Right cardiac atrium (tissue), 5 donors: ENCODE results near the gene TAX1BP3. TPM values are rescaled to one million over a fixed set of nuclear protein-coding genes. Genes with fewer than 3 reads are reported as not detected.

Experiments
- ATAC-seq, 2 donors: fragments of 200-7000 bp; cut with Tn5 transposase; one replicate each; pipeline versions ENCODE4 v1.8.0 to v1.9.1; 2020; ENCODE audit warnings: moderate library complexity in 2 of 2, mild to moderate bottlenecking in 1 of 2
- DNase-seq, 3 donors: peaks; one replicate each; pipeline ENCODE4 v3.0.0-alpha.2; 2020
- H3K27ac ChIP-seq: one replicate; pipeline ENCODE4 v1.5.1; 2013; ENCODE audit warnings: mild to moderate bottlenecking, low read length, control low read depth, moderate library complexity
- H3K27me3 ChIP-seq: one replicate; pipeline ENCODE4 v1.6.1; 2013; ENCODE audit not compliant: control insufficient read depth, insufficient read depth
- H3K4me1 ChIP-seq: one replicate; pipeline ENCODE4 v1.6.1; 2013; ENCODE audit warnings: low read length; ENCODE audit not compliant: control insufficient read depth, insufficient read depth
- H3K4me3 ChIP-seq: one replicate; pipeline ENCODE4 v1.5.1; 2013; ENCODE audit warnings: low read length, control low read depth
- H3K9me3 ChIP-seq: one replicate; pipeline ENCODE4 v1.6.1; 2013; ENCODE audit warnings: low read length; ENCODE audit not compliant: control insufficient read depth
- WGBS: extraction: QIAGEN DNeasy Blood & Tissue Kit; methylation state at CpG from one replicate; pipeline ENCODE4 v1.1.7; 2013; 5-methylcytosine and 5-hydroxymethylcytosine counted together
- intact Hi-C, 4 donors: fragments of 100-400 bp; cut with DNase I; formaldehyde crosslinking; loops; one replicate each; pipeline versions ENCODE4 v1.11.0 to v1.14.0; 2022 to 2023
- polyA plus RNA-seq: library from polyadenylated mRNA; stranded (reverse); fragments of 200-250 nt; gene quantifications from one replicate; pipeline ENCODE4 v1.2.3, GENCODE V29; 2013
- total RNA-seq, 4 donors: library from RNA; stranded (reverse); fragmentation: NEBNext Ultra II Directional; extraction: Animal tissue kit (Norgen Biotek cat#: 25700); gene quantifications; one replicate each; pipeline ENCODE4 v1.2.1, GENCODE V29; 2021
- donor health status: healthy with polysubstance abuse.
- donor health status: DM: no; HTN: yes; CAD: no.
- donor health status: DM: no; HTN: no; CAD: no.
- donor health status: DM: no; HTN: yes; CAD: no; lungs with severe emphysema.
- donor health status: DM: yes; HTN: yes; CAD: no.

Gene TAX1BP3
- total and polyA plus RNA-seq, 5 donors = 156 to 248 (median 184) TPM

DNA sequence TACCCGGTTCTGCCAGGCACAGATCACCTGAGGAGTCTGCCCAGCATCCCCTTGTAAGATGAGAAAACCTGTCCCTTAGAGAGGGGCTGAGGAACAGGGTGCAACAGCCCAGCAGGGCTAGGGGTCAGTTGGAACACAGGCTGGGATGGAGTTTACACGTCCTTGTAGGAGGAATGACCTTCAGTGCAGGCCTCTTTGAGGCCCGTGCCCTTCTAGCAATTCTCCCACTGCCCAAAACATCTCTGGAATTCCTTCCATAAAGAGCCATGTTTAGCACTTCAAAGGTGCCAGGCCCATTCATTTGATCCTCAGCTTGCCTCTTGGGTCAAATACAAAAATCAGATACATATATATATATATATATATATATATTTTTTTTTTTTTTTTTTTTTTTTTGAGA is 27.4 kb downstream of the TAX1BP3 start:
- no peaks in the 10 kb centered on the region for H3K27me3 ChIP-seq
- H3K9me3 ChIP-seq = no peaks in the 10 kb centered on the region
- DNase-seq (peak in 1 of 3 donors; percentile 13), ATAC-seq (no peak)
- H3K4me3 ChIP-seq = no peak overlapping the region
- intact Hi-C loops = loop anchor here in 1 of 4 donors (10.0 kb wide), 1 partner anchor 596 kb away; no protein-coding TSS in a partner anchor
- H3K4me1 ChIP-seq = peaks cover 7% of the 10 kb centered on the region
- 63% methylated on average over 3 of the region's 3 CpGs for WGBS
- peak overlapping the region; percentile 30 for H3K27ac ChIP-seq

DNA sequence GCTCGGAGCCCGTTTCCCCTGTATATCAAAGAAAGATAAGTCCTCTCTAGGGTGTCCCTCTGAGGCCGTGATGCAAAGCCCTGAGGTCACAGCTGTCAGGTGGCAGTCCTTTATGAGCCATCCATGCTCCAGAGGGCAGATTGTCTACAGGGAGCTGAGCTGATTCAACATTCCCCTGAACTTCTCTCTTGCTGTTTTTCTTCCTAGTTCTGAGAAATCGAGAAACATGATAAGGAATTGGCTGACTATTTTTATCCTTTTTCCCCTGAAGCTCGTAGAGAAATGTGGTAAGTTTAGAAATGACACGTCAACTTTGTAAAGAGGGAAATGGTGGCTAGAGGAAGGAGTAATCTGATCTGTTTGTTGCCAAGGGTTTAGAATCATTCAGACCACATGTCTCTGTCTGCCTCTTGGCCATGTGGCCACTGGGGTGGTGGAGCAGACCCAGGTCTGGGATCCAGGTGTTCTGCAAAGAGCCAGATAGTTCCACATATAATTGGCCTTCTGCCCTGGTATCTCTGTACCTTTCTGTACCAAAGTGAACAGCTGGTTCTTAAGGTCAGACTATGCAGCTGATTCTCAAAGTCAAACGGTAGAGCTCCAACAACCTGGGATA is 28.3 kb downstream of the TAX1BP3 start:
- intact Hi-C loops = loop anchor here in 3 of 4 donors (10.0 kb wide), 2 partner anchors 105 to 595 kb away; no protein-coding TSS in a partner anchor
- Histone ChIP-seq H3K4me3 (no peak overlapping the region), H3K4me1 (peaks cover 7% of the 10 kb centered on the region), H3K27ac (peak overlapping the region; percentile 72), H3K27me3 (no peaks in the 10 kb centered on the region), H3K9me3 (no peaks in the 10 kb centered on the region)
- 13% methylated on average over 7 of the region's 7 CpGs for WGBS
- DNase-seq (peak in 1 of 3 donors; percentile 50), ATAC-seq (peak in 1 of 2 donors; percentile 32)

DNA sequence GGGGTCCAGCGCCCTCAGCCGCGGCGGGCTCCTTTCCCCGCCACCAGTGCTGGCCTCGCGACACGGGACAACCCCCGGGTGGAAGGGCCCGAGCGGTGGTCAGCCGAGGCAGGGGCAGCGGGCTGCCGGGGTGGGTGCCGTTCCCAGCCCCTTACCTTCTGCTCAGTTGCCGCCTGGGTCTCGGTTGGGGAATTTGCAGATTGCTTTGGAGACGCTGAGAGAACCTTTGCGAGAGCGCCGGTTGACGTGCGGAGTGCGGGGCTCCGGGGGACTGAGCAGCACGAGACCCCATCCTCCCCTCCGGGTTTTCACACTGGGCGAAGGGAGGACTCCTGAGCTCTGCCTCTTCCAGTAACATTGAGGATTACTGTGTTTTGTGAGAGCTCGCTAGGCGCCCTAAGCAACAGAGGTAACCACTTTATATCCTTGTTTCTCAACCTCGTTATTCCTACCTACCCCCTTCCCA is 31.4 kb downstream of the TAX1BP3 start:
- H3K4me3 ChIP-seq = peak overlapping the region; percentile 79
- DNase-seq (no peak), ATAC-seq (no peak)
- intact Hi-C loops = loop anchor here in 2 of 4 donors (10.0 kb wide), 1 partner anchor 102 kb away; no protein-coding TSS in a partner anchor
- peak overlapping the region; percentile 93 for H3K27ac ChIP-seq
- no peaks in the 10 kb centered on the region for H3K9me3 ChIP-seq
- H3K4me1 ChIP-seq = peaks cover 7% of the 10 kb centered on the region
- WGBS = under 1% methylated on average over 31 of the region's 31 CpGs
- H3K27me3 ChIP-seq = no peaks in the 10 kb centered on the region

DNA sequence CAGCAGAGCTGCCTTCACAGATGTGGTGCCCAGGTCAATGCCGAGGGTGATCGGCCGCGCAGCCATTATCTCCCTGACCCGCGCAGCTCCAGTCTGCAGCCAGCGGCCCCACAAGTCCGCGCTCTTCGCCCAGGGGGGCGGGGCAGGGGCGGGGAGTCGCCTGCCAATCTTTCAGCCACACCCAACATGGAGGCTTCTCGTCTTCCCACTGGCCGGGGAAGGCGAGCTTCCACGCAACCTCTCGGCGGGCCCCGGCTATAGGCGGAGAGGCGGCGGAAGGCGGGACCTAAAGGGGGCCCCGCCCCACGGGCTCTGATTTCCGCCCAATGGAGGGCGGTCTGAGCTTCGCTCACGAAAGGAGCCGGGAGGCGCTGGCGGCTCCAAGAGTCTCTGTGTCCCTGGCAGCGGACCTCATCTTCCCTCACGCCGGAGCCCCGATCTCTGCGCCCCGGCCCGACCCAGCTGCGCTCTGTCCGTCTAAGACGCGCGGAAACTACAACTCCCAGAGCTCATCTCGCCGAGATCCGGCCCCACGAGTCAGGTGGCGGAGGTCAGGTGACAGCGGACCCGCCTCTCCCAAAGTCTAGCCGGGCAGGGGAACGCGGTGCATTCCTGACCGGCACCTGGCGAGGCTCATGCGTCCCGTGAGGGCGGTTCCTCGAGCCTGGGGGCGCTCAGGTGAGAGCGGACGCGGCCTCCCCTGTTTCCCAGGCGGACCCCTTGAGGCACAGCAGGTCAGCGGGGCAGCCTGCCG is 32.0 kb downstream of the TAX1BP3 start, which contains the start of the genes CTNS and SHPK:
Gene CTNS, plus strand, starts transcription at position 607 of the 754 bp plus-strand sequence. CDS start 3,447 bp downstream, outside the sequence.
Gene SHPK, minus strand, starts transcription at position 97 of the 754 bp plus-strand sequence. Its CDS starts 31 bp downstream, at position 66.
- peak within 1 kb of the TSS; percentile 79 for H3K4me3 ChIP-seq
- peak; percentile 97 to 99 for ATAC-seq
- peak; percentile 97 to 99 (median 99) for DNase-seq
- peak within 1 kb of the TSS; percentile 93 for H3K27ac ChIP-seq
- H3K27me3 ChIP-seq = no peaks in the 10 kb centered on the region
- WGBS = under 1% methylated on average over 68 of the region's 68 CpGs
- no peaks in the 10 kb centered on the region for H3K9me3 ChIP-seq
- H3K4me1 ChIP-seq = peaks cover 7% of the 10 kb centered on the region
- intact Hi-C loops = loop anchor here in 2 of 4 donors (10.0 kb wide), 1 partner anchor 102 kb away; no protein-coding TSS in a partner anchor

DNA sequence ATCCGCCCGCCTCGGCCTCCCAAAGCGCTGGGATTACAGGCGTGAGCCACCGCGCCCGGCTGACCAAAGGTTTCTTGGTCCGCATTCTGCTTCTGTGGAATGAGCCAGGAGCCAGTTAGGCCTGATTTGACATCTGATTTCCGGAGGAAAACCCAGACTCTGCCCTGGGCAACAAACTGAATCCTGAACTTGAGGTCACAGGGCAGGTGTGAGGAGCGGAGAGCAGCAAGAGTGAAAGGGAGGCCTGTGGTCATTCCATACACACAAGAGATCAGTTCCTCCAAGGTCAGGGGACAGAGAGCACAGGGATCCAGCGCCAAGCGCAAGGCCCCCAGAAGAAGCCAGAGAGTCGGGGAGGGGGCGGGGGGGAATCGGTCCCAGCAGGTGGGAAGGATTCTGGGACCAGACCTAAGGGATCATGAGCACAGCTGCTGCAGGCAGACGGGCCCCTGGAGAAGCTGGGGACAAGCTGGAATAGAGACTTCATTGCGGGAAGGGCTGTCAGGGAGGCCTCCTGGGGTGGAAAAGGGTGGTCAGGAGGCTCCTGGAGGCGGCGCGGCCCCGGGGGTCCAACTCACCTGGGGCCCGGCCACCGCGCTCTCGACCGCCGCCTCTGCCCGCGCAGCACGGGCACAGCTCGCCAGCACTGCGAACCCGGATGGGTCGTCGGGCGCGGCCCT is 32.8 kb downstream of the TAX1BP3 start:
- DNase-seq (peak in 1 of 3 donors; percentile 64), ATAC-seq (no peak)
- Histone ChIP-seq H3K9me3 (no peaks in the 10 kb centered on the region), H3K27ac (peak overlapping the region; percentile 67), H3K27me3 (no peaks in the 10 kb centered on the region), H3K4me1 (peaks cover 4% of the 10 kb centered on the region), H3K4me3 (peak overlapping the region; percentile 79)
- intact Hi-C loops = loop anchor here in 2 of 4 donors (10.0 kb wide), 1 partner anchor 101 kb away; no protein-coding TSS in a partner anchor
- 21% methylated on average over 38 of the region's 38 CpGs for WGBS

DNA sequence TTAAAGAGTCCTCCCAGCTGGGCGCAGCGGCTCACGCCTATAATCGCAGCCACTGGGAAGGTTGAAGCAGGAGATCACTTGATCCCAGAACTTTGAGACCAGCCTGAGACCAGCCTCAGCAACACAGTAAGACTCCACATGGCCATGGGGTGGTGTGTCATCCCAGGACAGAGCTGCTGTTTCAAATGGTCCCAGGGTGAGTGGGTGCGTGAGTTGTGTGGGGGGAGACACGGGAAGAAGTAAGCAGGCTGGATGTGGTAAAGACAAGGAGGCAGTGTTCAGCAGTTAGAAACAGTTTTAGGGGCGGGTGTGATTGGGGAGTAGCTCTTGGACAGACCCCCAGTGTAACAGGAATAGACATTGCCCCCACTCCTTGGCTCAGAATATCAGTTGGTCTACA is 36.1 kb downstream of the TAX1BP3 start:
- no peak overlapping the region for H3K4me3 ChIP-seq
- intact Hi-C loops = loop anchor here in 2 of 4 donors (10.0 kb wide), 1 partner anchor 97 kb away; no protein-coding TSS in a partner anchor
- no peak overlapping the region for H3K27ac ChIP-seq
- no peaks in the 10 kb centered on the region for H3K9me3 ChIP-seq
- WGBS = 93% methylated on average over 7 of the region's 7 CpGs
- H3K4me1 ChIP-seq = no peaks in the 10 kb centered on the region
- no peaks in the 10 kb centered on the region for H3K27me3 ChIP-seq
- DNase-seq = no peak
- no peak for ATAC-seq

DNA sequence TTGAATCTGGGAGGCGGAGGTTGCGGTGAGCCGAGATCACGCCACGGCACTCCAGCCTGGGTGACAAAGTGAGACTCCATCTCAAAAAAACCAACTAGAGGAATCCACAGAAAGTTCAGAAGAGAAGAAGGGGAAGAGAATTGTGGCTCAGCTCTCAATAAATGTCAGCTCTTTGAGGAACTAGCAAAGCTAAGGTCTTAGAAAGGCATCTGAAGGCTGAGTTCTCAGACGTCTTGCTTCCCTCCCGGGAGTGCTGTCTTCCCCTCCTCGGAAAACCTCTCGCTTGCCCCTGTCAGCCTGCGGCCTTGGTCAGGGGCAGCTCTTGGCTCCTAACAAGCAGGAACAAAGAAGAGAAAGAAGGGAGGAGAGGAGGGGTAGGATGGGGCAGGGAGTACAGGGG is 37.6 kb downstream of the TAX1BP3 start:
- ATAC-seq (no peak), DNase-seq (no peak)
- intact Hi-C loops = loop anchor here in 2 of 4 donors (10.0 kb wide), 1 partner anchor 96 kb away; no protein-coding TSS in a partner anchor
- WGBS = 83% methylated on average over 10 of the region's 10 CpGs
- H3K27ac ChIP-seq = no peak overlapping the region
- no peak overlapping the region for H3K4me3 ChIP-seq
- H3K4me1 ChIP-seq = no peaks in the 10 kb centered on the region
- no peaks in the 10 kb centered on the region for H3K9me3 ChIP-seq
- H3K27me3 ChIP-seq = no peaks in the 10 kb centered on the region

DNA sequence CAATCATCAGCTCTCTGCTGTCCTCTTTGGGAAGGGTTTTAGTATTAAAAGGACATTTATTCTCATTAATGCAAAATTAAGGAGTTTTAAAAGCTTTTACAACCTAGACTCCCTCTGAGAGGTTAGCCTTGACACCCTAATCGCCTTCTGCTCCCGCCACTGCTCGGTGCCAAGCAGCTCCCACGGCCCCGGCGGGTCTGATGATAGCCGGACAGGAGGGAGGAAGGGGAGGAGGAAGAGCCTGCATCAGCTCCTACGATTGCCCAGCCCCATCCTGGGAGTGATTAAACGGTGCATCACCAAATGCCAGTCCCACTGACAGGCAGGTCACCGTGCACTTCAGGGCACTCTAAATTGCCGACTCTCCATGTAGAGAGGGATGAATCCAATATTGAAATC is 40.6 kb downstream of the TAX1BP3 start:
- H3K4me3 ChIP-seq = no peak overlapping the region
- intact Hi-C loops = no loop called here
- ATAC-seq (no peak), DNase-seq (no peak)
- no peaks in the 10 kb centered on the region for H3K9me3 ChIP-seq
- H3K27me3 ChIP-seq = no peaks in the 10 kb centered on the region
- H3K27ac ChIP-seq = no peak overlapping the region
- 66% methylated on average over 11 of the region's 11 CpGs for WGBS
- no peaks in the 10 kb centered on the region for H3K4me1 ChIP-seq

DNA sequence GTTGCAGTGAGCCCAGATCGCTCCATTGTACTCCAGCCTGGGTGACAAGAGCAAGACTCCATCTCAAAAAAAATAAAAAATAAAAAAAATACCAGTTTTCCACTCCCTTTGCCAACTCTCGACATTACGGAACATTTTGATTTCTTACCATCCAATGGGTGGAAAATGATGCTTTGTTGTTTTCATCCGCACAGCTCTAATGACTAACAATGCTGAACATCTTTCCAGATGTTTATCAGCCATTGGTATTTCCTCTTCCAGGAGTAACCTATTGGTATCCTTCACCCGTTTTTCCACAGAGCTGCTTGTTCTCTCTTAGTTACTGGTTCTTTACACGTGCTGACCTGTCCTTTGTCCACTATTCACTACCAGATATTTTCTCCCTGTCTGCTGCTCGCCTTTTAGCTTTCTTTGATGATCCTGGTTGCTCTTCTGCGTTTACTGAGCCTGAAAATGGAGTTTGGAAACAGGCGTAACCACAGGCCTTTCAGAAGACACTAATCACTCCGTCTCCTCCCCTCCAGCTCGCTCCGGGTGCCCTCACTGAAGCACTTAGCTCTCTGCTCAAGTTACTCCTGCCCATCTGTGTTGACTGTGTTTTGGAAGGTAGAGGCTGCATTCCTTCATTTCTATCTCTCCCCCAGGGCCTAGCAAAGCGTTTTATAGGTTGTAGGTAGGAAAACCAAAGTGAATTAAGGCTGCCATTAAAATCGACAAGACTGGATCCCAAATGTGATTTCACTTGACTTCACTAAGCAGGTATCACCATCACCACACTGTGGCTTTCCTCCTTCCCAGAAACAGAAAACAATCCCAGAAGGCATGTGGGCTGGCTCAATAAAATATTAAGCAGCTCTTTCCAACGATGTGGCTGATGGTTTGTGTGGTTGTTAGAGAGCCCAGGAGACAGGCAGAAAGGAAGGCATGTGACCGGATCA is 41.3 kb downstream of the TAX1BP3 start:
- 63% methylated on average over 16 of the region's 16 CpGs for WGBS
- intact Hi-C loops = no loop called here
- Histone ChIP-seq H3K9me3 (no peaks in the 10 kb centered on the region), H3K4me1 (no peaks in the 10 kb centered on the region), H3K4me3 (no peak overlapping the region), H3K27ac (peak overlapping the region; percentile 50), H3K27me3 (no peaks in the 10 kb centered on the region)
- DNase-seq (no peak), ATAC-seq (no peak)
